RWPE1 (cell line): ENCODE data around the gene RPN1.

Source experiments
- CTCF ChIA-PET: fragments of 350-600 bp; sonication (Branson Sonifier 250); formaldehyde crosslinking; extraction: SDS; loops from one replicate; lab custom pipeline; 2021; lab: Yijun Ruan, JAX
- POLR2A ChIA-PET: fragments of 400-600 bp; formaldehyde crosslinking; extraction: SDS; loops from one replicate; lab custom pipeline; 2020; ENCODE audit warnings: antibody characterized with exemption; ENCODE audit not compliant: low non-redundant PET; lab: Yijun Ruan, JAX
- DNase-seq: peaks from one replicate; pipeline ENCODE4 v3.0.0; 2012; ENCODE audit warnings: low spot score
- H3K27ac ChIP-seq: fragments of 450-650 bp; 2 replicates; pipeline ENCODE4 v1.5.1; 2017
- CTCF ChIP-seq: fragments of 450-650 bp; conservative IDR thresholded peaks from 2 replicates; pipeline ENCODE4 v1.5.1; 2017; ENCODE audit warnings: low read depth, mild to moderate bottlenecking

RPN1 gene

DNA sequence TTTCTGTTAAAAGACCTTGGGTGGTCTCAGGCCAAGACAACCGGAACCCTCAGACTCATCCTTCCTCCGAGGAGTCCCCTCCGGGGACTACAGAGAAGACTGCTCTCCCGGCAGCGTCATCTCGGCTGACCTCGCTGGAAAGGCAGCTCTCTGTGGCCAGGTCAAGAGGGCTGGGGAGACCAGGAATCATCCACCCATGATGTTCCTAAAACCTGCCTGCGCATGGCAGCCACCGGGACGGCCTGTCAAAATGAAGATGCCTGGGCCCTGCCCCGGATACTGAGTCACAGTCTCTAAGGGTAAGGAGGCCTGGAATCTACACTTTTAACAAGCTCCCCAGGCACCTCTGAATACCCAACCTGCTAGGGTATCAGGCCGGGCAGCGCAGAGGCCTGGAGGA is 78.6 kb downstream of the RPN1 start:
- no peak for TF ChIP-seq CTCF
- ChIA-PET POLR2A (no interaction called here), CTCF (interaction anchor here (0.6 to 1.0 kb wide), 3 partner anchors 52 to 378 kb away, joined by 3 to 4 read pairs (median 3); no protein-coding TSS in a partner anchor)
- DNase-seq = no peak
- no peak overlapping the region for H3K27ac ChIP-seq
